AG09319 (cell line): ENCODE measurements around the gene MRPS9.

Experiments
- DNase-seq: peaks from one replicate; pipeline ENCODE4 v3.0.0-alpha.2; 2010; ENCODE audit warnings: low read depth; ENCODE audit errors: extremely low read depth
- CTCF ChIP-seq: IDR thresholded peaks from 2 replicates; pipeline ENCODE4 v1.5.1; 2011; ENCODE audit warnings: low read depth, mild to moderate bottlenecking, inconsistent platforms, low read length, moderate library complexity

Gene MRPS9

DNA sequence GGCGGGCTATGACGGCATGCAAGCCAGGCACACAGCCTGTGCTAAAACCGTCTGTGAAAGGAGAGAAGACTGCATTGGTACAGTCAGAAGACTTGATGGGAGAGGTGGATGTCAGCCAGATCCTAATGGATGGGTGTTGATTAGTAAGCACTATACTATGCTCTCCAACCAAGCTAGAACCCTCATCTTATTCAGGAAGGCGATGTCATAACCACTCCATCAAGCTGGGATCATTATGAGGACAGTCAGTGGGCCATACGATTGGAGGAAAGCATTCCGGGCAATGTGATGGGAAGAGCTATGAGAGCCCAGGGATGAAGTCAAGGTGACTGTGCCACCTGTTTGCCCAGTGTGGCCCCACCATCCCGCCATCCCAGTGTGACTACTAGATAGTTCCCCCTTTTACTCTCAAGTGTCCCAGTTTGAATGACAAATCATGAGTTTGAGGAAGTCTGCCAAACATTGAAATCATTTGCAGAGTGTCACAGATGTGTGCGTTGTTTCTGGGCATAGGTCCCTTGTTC is 66.4 kb downstream of the MRPS9 start:
- TF ChIP-seq CTCF, result no peak
- DNase-seq, result no peak

DNA sequence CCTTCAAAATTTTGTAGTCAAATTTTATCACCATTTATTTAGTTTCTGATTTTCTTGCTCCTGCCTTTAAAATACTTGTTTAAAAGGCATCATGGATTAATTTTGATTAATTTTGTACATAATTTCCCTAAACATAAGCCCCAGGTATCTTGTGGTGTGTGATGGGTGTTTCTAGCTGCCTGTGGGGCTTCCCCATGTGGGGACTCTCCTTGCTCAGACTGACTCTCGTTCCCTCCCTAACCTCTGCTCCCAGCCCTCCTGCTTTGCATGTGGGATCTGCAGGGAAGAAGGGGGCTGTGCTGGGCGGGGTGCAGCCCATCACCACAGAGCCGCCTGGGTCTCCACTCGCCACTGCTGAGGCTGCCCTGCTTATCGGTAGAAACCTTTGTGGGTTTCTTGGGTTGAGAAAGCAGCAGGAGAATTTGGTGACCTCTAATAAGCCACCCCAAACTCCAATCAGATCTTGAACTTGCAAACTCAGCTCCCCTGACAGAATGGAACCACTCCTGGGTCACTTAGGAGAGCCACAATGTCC is 72.5 kb downstream of the MRPS9 start:
- TF ChIP-seq CTCF, result no peak
- no peak for DNase-seq

- DNase-seq, result no peak
These were observed 73.7 kb downstream of the MRPS9 start for GRCh38 chr2:105111365-105112150.

GRCh38 chr2:105112345-105112744 is 74.5 kb downstream of the MRPS9 start:
- no peak for DNase-seq
- no peak for TF ChIP-seq CTCF

More at GRCh38 chr2:105111365-105112150, 73.7 kb downstream of the MRPS9 start:
- no peak for TF ChIP-seq CTCF

DNA sequence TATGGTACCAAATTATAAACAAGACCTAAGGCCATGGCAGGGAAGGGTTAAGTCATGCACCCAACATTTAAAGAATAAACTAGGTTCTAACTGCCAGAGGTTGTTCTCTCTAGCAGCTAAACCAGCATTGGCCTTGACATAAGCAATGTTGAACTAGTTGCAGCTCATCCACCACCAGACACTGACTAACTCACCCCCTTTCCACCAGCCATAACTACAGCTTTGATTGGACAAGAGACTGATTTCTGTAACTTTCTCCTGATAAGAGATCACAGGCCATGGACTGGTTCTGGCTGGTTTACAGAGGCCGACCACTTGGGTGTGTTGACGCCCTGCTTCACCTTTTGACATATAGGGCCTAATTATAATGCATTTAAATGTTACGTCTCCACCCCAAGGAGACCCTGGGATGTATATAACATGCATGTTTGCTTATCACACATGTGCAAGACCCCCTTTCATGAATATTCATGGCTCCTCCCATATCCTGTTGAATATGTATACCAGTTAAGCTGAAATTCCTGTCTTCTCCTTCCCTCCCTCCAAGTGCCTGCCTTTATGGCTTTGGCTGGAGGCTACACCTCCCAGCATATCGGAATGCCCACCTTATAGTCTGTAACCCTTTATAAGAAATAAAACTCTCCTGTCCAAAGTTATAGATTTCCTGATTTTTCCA is 75.9 kb downstream of the MRPS9 start:
- TF ChIP-seq CTCF, result no peak
- no peak for DNase-seq

DNA sequence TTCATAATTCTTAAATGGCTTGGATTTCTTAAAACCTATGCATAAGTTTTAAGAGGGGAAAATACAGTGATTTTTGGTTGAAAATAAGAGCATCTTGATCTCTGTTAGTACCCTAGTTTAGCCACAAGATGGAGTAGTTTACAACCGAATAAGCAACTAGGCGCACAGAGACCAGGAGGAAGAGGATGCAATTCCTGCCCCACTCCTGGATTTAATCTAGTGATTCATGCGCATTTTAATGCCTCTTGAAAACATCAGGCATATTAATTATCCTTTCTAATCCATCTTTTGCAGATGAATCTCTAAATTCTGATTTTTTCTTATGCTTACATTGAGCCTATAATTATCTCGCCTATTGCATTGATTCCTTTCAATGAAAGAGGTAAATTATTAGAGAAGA is 76.7 kb downstream of the MRPS9 start:
- peak; percentile 48 for DNase-seq
- TF ChIP-seq CTCF, result peak; percentile 66

- no peak for DNase-seq
- no peak for TF ChIP-seq CTCF
These were observed 78.5 kb downstream of the MRPS9 start for GRCh38 chr2:105116348-105116747.
